Neuron (in vitro differentiated cells): Measurements from ENCODE around the gene PLPP2.

ENCODE experiments used
- H2AFZ ChIP-seq: one replicate; pipeline ENCODE4 v1.6.1; 2013; ENCODE audit warnings: low read depth, mild to moderate bottlenecking, inconsistent platforms, low read length, moderate library complexity
- H3K27me3 ChIP-seq: one replicate; pipeline ENCODE4 v1.6.1; 2013; ENCODE audit warnings: low read length; ENCODE audit not compliant: insufficient read depth
- H3K36me3 ChIP-seq: one replicate; pipeline ENCODE4 v1.6.1; 2013; ENCODE audit warnings: low read length; ENCODE audit not compliant: insufficient read depth
- H3K4me1 ChIP-seq: one replicate; pipeline ENCODE4 v1.6.1; 2013; ENCODE audit warnings: low read length; ENCODE audit not compliant: insufficient read depth
- H3K4me3 ChIP-seq: 2 replicates; pipeline ENCODE4 v1.5.1; 2013; ENCODE audit warnings: mild to moderate bottlenecking, low read length, moderate library complexity
- H3K9me3 ChIP-seq: one replicate; pipeline ENCODE4 v1.6.1; 2013; ENCODE audit warnings: low read length

Gene PLPP2

DNA sequence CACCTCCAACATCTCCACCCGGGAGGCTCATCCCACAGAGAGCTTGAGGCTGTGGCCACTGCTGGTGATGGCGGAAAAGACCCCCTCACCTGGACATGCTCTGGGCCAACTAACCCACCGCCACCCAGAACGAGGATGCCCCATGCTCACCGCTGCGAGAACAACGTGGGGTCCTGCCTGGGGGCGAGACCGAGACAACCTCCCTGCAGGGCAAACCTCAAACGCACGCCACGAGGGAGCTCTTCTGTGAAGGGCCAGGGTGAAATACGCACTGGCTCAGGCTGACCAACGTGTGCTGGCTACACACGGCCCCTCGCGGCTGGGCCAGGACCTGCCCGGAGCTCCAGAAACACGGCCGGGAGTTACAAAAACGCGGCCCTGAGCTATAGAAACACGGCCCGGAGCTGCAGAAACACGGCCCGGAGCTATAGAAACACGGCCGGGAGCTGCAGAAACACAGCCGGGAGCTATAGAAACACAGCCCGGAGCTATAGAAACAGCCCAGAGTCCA lies 19.0 kb upstream of the PLPP2 start:
- Histone ChIP-seq H3K27me3 (no peaks in the 10 kb centered on the region), H3K36me3 (peaks cover 64% of the 10 kb centered on the region), H3K4me3 (no peak overlapping the region), H3K9me3 (peaks cover under 1% of the 10 kb centered on the region), H2AFZ (no peak overlapping the region), H3K4me1 (no peaks in the 10 kb centered on the region)

DNA sequence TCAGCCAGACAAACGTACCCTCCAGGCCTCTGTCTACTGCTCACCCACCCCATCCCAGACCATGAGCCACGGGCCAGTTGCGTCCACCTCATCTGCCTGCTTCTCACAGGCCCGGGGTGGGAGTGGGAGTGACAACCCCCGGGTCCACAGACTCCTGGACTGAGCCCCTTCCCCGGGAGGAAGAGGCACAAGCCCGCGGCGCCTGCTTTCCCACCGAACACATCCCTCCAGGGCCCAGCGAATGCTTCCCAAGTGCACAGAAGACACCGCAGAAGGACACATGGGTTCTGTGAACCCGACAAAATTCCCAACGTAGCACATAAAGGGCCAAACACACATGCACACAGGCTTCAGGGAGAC lies 18.0 kb upstream of the PLPP2 start:
- no peak overlapping the region for H2AFZ ChIP-seq
- H3K9me3 ChIP-seq, result peaks cover 4% of the 10 kb centered on the region
- H3K36me3 ChIP-seq, result peaks cover 60% of the 10 kb centered on the region
- no peaks in the 10 kb centered on the region for H3K27me3 ChIP-seq
- no peaks in the 10 kb centered on the region for H3K4me1 ChIP-seq
- no peak overlapping the region for H3K4me3 ChIP-seq

DNA sequence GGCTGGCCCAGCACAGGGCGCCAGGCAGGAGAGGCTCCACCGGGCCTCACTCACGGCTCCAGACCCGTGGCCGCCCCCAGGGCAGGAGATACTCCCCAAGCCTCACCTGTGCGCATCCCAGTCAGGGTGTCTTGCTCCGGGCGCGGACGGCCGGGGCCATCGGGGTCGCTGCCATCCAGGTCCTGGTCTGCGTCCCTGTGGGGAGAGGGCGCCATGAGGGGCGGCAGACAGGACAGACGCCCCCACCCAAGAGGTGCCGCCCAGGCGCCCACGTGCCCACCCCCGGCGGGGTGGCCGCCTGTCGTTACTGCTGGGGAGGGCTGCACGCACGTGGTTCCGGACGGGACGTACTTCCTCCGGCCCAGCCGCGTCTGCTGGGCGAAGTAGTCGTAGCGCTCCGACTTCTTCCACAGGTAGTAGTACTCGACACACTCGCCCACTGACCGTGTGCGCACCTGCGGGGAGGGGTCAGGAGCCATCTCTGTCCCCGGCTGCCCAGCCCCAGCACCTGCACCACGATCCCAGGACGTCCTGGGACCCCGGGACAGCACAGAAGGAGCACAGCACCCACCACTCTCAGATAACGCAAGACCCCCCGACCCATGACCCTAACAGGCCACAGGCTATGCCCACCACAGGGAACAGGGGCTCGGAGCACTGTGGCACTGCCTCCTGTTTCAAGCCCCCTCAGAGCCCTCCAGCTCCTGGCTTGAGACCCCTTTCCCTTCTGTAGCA lies 17.4 kb upstream of the PLPP2 start:
- Histone ChIP-seq H3K36me3 (peaks cover 55% of the 10 kb centered on the region), H2AFZ (no peak overlapping the region), H3K4me3 (no peak overlapping the region), H3K9me3 (peaks cover 4% of the 10 kb centered on the region), H3K4me1 (no peaks in the 10 kb centered on the region), H3K27me3 (no peaks in the 10 kb centered on the region)

DNA sequence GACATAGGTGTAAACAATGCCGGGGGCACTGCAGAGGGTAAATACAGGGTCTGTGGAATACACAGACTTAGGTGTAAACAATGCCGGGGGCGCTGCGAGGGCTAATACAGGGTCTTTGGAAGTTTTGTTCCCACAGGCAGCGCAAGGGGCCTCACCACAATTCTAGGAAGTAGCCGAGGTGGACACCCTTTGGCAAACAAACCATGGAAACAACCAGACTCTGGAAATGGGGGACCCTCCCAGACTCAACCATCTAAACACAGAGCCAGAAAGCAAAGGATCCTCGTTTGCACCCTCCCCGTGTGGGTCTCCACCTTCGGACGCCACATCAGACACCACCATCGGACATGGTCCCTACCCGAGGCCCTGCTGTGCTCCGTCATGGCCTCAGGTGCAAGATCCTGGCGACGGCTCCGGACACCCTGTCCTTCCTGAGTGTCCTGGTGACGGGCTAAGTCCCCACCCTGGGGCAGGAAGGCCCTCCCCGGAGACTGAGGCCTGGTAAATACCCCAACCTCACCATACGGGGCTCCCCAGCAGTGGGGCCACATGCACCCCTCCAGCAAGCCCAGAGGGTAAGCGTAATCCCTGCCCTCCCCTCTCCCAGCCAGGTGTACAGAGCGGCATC lies 16.7 kb upstream of the PLPP2 start:
- no peaks in the 10 kb centered on the region for H3K27me3 ChIP-seq
- no peak overlapping the region for H2AFZ ChIP-seq
- peaks cover 4% of the 10 kb centered on the region for H3K9me3 ChIP-seq
- H3K4me1 ChIP-seq, result no peaks in the 10 kb centered on the region
- no peak overlapping the region for H3K4me3 ChIP-seq
- peaks cover 52% of the 10 kb centered on the region for H3K36me3 ChIP-seq

DNA sequence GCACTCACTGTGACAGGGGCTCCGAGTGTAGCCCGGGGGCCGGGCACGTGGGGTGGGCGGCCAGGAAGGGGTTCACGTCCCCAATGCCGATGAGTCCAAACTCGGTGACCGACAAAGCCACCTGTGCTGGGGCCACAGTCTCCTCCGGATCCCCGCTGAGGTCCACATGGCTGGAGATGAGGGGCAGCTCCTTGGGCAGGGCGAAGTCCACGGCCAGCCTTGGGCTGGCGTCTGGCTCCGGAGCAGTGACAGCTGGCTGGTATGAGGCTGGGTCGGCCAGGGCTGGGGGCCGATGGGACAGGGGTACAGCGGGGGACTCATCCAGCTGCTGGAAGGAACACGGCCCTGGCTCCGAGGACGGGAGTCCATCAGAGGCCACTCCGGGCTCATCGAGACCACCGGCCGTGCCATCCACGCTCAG lies 15.9 kb upstream of the PLPP2 start:
- peaks cover 4% of the 10 kb centered on the region for H3K9me3 ChIP-seq
- no peaks in the 10 kb centered on the region for H3K27me3 ChIP-seq
- H3K4me1 ChIP-seq, result no peaks in the 10 kb centered on the region
- no peak overlapping the region for H2AFZ ChIP-seq
- peaks cover 52% of the 10 kb centered on the region for H3K36me3 ChIP-seq
- H3K4me3 ChIP-seq, result no peak overlapping the region

DNA sequence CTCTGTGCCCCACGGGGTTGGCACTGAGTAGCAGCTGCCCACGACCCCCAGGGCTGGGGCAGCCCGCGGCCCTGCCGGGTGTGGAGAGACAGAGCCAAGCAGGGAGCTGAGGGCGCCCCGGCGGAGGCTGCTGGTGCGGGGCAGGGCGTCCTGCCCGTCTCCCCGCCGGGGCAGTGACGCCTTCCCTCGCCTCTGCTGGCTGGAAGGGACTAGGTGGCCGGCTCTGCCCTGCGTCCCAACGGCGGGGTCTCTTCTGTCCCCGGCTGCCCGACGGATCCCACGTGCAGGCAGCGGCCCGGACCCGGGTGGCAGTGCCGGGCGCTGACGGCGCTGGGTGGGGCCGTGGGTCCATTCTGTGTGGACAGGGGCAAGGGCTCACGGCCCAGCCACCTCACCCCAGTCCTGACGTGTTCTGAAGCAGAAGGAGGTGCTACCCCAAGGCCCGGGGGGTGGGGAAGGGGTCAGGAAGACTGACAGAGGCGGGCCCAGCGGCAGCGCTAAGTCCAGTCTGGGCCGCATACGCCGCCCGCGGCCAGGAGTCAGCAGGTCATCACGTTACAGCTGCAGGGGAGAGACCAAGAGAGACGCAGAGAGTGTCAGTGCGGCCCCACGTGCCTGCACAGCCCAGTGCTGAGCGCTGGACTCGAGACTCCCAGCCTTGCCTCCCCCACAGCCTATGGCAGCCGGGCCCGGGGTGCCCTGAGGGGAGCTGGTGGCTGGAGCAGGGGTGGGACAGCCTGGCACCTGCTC lies 15.1 kb upstream of the PLPP2 start:
- Histone ChIP-seq H3K27me3 (no peaks in the 10 kb centered on the region), H3K9me3 (peaks cover 4% of the 10 kb centered on the region), H2AFZ (no peak overlapping the region), H3K4me1 (no peaks in the 10 kb centered on the region), H3K36me3 (peaks cover 48% of the 10 kb centered on the region), H3K4me3 (no peak overlapping the region)

DNA sequence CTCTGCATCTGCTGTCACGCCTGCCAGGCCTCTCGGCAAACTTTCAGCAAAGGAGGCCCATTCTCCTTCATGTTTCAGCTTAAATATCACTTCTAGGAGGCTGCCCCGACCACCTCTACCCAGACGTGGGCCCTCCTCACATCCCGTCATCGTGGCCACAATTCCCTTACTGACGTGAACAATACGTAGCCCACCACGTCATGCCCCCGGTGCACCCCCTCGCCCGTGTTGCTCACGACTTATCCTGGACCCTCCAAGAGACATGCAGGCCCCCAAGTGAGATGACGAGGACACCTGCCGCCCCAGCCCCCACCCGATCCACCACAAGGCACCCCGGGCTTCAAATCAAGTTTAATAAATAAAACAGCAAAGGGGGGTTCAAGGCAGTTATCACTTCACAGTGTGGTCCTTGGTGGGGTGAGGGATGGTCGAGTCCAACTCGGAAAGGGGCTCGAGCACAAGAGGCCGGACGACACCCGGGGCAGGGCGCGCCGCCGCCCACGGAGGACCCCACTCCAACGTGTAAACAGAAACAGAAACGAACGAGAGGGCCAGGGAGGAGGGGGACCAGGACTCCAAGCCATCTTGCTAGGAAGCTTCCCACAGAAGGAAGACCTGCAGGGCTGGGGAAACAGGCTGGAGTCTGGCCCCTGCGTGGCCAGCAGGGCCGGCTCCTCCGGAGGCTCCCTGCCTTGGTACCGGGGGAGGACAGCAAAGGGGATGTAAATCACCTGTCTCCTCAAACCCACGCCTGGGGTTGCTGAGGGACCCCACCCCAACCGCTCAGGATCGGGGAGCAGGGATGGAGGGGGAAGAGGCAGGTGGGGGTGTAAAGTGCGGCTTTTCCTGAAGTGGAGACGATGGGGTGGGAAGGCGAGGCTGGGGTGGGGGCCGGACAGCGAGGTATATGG lies 14.3 kb upstream of the PLPP2 start:
- H3K9me3 ChIP-seq, result peaks cover 4% of the 10 kb centered on the region
- H3K4me1 ChIP-seq, result no peaks in the 10 kb centered on the region
- no peaks in the 10 kb centered on the region for H3K27me3 ChIP-seq
- no peak overlapping the region for H2AFZ ChIP-seq
- H3K36me3 ChIP-seq, result peaks cover 44% of the 10 kb centered on the region
- H3K4me3 ChIP-seq, result no peak overlapping the region

DNA sequence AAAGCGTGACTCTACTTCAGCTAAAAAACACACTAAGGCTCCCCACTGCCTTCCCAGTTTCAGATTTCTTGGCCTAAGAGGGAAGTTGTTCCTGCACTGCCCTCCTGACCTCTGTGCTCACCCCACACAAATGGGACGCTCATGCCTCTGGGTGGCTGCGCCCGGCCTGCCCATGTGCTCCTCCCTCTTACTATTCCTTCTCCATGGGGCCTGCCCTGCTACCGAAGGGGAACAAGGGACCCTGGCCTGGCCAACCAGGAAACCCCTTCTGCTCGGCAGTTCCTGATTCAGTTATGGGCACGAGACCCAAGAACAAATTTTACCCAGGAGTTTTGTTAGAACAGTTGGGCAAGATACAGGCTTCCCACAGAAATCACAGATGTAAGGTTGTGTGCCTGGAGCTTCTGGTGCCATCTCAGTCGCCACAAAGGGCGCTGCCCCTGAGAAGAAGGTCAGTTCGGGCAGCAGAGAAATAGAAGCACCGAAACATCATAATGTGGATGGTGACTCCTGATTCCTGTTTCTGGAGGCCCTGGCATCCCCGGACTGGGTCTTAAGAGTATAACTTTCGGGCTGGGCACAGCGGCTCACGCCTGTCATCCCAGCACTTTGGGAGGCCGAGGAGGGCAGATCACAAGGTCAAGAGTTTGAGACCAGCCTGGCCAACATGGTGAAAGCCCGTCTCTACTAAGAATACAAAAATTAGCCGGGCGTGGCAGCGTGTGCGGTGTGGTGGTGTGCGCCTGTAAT lies 5.4 kb upstream of the PLPP2 start:
- Histone ChIP-seq H2AFZ (no peak overlapping the region), H3K4me3 (no peak overlapping the region), H3K9me3 (peaks cover 4% of the 10 kb centered on the region), H3K36me3 (no peaks in the 10 kb centered on the region), H3K27me3 (peaks cover 48% of the 10 kb centered on the region), H3K4me1 (peaks cover 10% of the 10 kb centered on the region)

DNA sequence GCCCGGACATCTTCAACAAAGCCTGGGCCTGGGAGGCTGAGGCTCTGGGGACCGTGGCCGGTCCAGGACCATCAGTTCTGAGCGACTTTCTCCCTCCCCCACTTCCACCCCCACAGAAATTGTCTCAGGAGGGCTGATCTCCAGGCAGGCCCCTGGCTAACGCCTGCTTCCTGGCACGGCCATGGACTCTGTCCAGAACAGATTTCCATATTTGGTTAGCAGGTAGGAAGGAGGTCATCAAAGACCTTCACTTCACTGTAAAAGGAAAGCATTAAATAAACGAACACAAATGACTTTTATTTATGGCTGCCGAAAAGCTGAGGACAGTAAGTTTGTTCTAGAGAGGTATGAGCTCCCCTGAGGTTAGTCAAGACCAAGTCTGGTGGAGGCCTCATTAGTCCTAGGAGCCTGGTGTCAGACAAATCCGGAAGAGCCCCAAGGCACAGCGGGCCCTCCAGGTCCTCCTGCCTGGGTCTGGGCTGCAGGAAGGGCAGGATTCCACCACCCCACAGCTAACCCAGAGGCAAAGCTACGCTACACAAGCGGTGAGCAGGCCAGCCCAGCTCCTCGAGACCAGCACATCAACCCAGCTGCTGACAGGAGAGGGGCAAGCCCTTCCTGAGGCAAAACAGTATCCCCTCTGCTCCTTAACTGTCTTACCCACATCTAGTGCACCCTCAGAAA lies 4.6 kb upstream of the PLPP2 start:
- Histone ChIP-seq H3K4me3 (no peak overlapping the region), H2AFZ (no peak overlapping the region)

DNA sequence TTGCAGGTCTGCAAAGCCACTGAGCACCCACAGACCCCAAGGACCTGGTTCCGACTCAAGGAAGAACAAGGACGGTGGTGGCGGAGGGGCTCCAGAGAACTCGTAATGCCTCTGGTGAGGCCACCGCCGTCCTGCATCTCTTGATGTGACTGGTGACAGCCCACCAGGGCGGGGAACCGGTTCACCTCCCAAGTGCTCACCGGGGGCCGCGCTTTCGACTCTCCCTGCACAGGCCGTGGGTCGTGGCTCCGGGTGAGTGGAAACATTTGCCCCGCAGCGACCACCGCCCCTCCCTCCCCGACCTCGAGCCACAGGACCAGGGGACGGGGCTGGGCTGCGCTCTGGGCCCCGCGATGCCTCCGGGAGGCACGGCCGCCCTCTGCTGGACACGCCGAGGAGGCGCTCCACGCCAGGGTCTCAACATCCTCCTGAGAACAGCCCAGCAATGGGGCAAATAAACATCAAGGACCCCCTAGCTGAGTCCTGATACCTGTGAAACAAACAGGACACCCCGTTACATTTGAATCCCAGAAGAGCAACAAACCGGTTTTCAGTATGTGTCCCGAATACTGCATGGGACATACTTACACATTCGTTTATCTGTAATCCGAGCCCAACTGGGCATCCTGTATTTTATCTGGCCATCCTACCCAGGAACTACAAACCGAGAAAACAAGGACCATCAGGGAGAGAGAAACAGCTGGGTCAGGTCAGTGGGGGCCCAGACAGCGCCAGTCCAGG lies 3.9 kb upstream of the PLPP2 start:
- H3K27me3 ChIP-seq, result peaks cover 60% of the 10 kb centered on the region
- peak overlapping the region; percentile 5 for H3K4me3 ChIP-seq
- no peak overlapping the region for H2AFZ ChIP-seq
- H3K9me3 ChIP-seq, result peaks cover 4% of the 10 kb centered on the region
- H3K4me1 ChIP-seq, result peaks cover 12% of the 10 kb centered on the region
- no peaks in the 10 kb centered on the region for H3K36me3 ChIP-seq

More for the DNA sequence above, 4.6 kb upstream of the PLPP2 start:
- Histone ChIP-seq H3K36me3 (no peaks in the 10 kb centered on the region), H3K9me3 (peaks cover 4% of the 10 kb centered on the region), H3K27me3 (peaks cover 53% of the 10 kb centered on the region), H3K4me1 (peaks cover 10% of the 10 kb centered on the region)

DNA sequence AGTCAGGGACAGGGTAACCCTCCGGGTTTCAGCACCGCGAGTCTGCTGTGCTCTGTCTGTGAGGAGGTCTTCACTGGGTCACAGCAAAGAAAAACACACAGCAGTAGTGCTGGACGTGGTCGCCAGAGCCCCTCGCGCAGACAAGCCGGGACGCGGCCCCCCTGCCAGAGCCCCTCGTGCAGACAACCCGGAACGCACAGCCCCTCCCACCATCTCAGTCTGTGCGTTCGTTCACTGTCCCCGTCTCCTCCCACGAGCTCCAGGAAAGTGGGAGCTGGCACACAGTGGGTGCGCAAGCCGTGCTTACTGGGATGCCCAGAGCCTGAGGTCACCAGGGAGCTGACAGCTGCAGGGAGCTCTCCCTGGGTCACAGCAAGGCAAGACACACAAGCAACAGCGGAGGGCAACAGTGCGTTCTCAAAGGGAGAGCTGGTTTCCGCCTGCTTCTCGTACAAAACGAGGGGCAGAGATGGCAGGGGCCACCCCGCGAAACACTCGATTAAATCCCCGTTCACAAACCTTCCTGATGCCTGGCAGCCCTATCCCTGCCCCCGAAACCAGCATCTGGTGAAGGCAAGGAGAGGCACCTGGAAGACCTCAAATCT lies 3.2 kb upstream of the PLPP2 start:
- Histone ChIP-seq H3K27me3 (peaks cover 67% of the 10 kb centered on the region), H3K4me3 (no peak overlapping the region), H3K4me1 (peaks cover 12% of the 10 kb centered on the region), H2AFZ (no peak overlapping the region), H3K36me3 (no peaks in the 10 kb centered on the region), H3K9me3 (peaks cover 4% of the 10 kb centered on the region)
